Activated CD4-positive, alpha-beta T cell treated with anti-CD3 and anti-CD28 coated beads for 36 hours (primary cell): ENCODE measurements around the gene GRP. TPM values are rescaled to one million over a fixed set of nuclear protein-coding genes. Genes with fewer than 3 reads are reported as not detected.

Experiments
- ATAC-seq: fragments of 200-7000 bp; cut with Tn5 transposase; one replicate; pipeline ENCODE4 v1.10.0; 2021; ENCODE audit warnings: mild to moderate bottlenecking, moderate library complexity
- CTCF ChIA-PET: fragments of 350-600 bp; sonication (Branson Sonifier 250); formaldehyde crosslinking; loops from one replicate; lab custom pipeline; 2021; ENCODE audit warnings: antibody characterized with exemption; lab: Charles Lee
- POLR2A ChIA-PET: fragments of 350-600 bp; sonication (Branson Sonifier 250); formaldehyde crosslinking; loops from one replicate; lab custom pipeline; 2021; ENCODE audit warnings: antibody characterized with exemption, inconsistent platforms; lab: Charles Lee
- DNase-seq: peaks from one replicate; pipeline ENCODE4 v3.0.0-alpha.2; 2020
- H3K27ac Mint-ChIP-seq: one replicate; pipeline ENCODE4 v1.8.0; 2021; ENCODE audit warnings: mixed read lengths
- H3K27me3 Mint-ChIP-seq: one replicate; pipeline ENCODE4 v1.8.0; 2021; ENCODE audit warnings: mixed read lengths
- H3K36me3 Mint-ChIP-seq: one replicate; pipeline ENCODE4 v1.8.0; 2021; ENCODE audit warnings: low read depth, mixed read lengths
- H3K4me1 Mint-ChIP-seq: one replicate; pipeline ENCODE4 v1.8.0; 2021; ENCODE audit warnings: mixed read lengths
- H3K4me3 Mint-ChIP-seq: one replicate; pipeline ENCODE4 v1.8.0; 2021; ENCODE audit warnings: mild to moderate bottlenecking, moderate library complexity, mixed read lengths
- H3K9me3 Mint-ChIP-seq: one replicate; pipeline ENCODE4 v1.8.0; 2021; ENCODE audit warnings: low read depth, mixed read lengths
- intact Hi-C, 2 experiments: fragments of 100-400 bp; cut with DNase I in 1 of 2; cut with micrococcal nuclease in 1 of 2; formaldehyde crosslinking; loops; one replicate each; pipeline versions ENCODE4 v1.14.2 to v1.15.1; 2022 to 2024; cut with DNase I, micrococcal nuclease
- total RNA-seq, 2 experiments: library from RNA; stranded (reverse); gene quantifications; one replicate each; pipeline ENCODE4 v1.2.3, GENCODE V29; 2021

Gene GRP
- total RNA-seq, 2 experiments from 2014 or later, result not detected

DNA sequence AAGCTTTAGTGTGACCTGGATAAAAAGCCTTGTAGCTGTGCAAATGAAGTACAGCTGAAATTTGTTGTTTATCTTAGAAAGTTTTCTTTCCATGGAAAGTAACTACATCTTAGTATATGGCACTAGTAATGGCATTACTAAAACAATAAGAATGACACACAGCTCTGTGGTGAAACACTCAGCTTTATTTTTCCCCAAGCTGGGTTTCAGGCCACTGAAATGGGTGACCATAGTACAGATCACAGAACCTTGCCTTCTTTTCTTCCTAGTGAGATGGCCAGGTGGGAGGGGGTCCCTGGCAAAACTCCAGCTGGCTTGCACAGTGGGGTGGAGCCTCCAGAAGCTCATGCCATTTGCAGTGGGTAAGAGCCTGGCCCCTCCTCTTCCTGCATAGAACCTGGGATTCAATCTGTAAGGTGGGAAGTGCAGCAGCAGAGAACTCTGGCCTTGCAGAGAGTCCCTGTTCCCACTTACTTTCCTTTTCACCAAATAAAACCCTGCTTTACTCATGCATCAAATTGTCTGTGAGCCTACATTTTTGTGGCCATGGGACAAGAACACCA, 17.6 kb upstream of the GRP start:
- POLR2A ChIA-PET, result no interaction called here
- Mint-ChIP-seq H3K4me1 (no peaks in the 10 kb centered on the region), H3K9me3 (no peaks in the 10 kb centered on the region), H3K27ac (no peak overlapping the region), H3K27me3 (peaks cover 20% of the 10 kb centered on the region), H3K36me3 (no peaks in the 10 kb centered on the region), H3K4me3 (no peak overlapping the region)
- CTCF ChIA-PET, result interaction anchor here (1.0 to 1.3 kb wide), 5 partner anchors 10 to 201 kb away, joined by 3 read pairs; no protein-coding TSS in a partner anchor
- ATAC-seq, result peak; percentile 55
- DNase-seq, result no peak
- intact Hi-C loops, result no loop called here

DNA sequence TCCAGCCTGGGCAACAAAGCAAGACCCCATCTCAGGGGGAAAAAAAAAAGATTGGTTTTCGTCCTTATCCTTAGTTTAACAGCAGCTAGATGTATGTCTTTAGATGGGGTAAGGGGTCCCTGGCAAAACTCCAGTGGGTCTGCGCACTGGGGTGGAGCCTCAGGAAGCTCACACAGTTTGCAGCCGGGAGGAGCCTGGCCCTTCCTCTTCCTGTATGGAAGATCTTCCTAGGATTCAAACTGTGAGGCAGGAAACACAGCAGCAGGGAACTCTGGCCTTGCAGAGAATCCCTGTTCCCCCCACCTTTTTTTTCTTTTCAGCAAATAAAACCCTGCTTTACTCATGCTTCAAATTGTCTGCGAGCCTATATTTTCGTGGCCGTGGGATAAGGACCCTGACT, 12.5 kb upstream of the GRP start:
- DNase-seq (no peak), ATAC-seq (no peak)
- H3K9me3 Mint-ChIP-seq, result no peaks in the 10 kb centered on the region
- intact Hi-C loops, result no loop called here
- H3K4me3 Mint-ChIP-seq, result no peak overlapping the region
- ChIA-PET CTCF (interaction anchor here (0.8 kb wide), 1 partner anchor 195 kb away, joined by 3 read pairs; no protein-coding TSS in a partner anchor), POLR2A (no interaction called here)
- H3K4me1 Mint-ChIP-seq, result no peaks in the 10 kb centered on the region
- H3K27me3 Mint-ChIP-seq, result peaks cover 16% of the 10 kb centered on the region
- H3K36me3 Mint-ChIP-seq, result no peaks in the 10 kb centered on the region
- no peak overlapping the region for H3K27ac Mint-ChIP-seq

DNA sequence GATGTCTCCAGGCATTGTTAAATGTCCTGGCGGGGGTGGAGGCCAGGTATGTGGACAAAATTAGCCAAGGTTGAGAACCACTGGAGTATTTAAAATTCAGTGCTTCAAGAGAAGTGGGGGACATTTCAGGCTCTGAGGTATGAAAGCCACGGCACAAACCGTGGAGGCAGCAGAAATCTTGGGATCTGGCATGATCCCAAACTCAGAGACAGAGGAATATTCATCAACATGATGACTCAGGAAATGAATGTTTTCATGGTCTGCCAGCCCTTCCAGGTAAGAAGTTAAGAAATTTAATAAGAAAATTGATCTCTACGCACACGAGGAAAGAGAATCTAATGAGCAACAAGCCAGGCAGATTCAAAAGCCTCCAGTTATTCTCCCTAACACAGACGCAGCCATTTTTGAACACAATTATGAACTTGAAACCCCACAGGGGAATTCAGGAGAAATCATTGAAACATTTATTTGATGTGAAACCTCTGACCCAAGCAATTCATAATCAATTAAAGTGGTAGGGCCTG, 11.3 kb upstream of the GRP start:
- no peak overlapping the region for H3K4me3 Mint-ChIP-seq
- CTCF ChIA-PET, result no interaction called here
- no peaks in the 10 kb centered on the region for H3K9me3 Mint-ChIP-seq
- H3K36me3 Mint-ChIP-seq, result no peaks in the 10 kb centered on the region
- H3K27ac Mint-ChIP-seq, result no peak overlapping the region
- H3K4me1 Mint-ChIP-seq, result no peaks in the 10 kb centered on the region
- ATAC-seq (no peak), DNase-seq (no peak)
- H3K27me3 Mint-ChIP-seq, result peaks cover 12% of the 10 kb centered on the region
- POLR2A ChIA-PET, result no interaction called here
- intact Hi-C loops, result no loop called here

DNA sequence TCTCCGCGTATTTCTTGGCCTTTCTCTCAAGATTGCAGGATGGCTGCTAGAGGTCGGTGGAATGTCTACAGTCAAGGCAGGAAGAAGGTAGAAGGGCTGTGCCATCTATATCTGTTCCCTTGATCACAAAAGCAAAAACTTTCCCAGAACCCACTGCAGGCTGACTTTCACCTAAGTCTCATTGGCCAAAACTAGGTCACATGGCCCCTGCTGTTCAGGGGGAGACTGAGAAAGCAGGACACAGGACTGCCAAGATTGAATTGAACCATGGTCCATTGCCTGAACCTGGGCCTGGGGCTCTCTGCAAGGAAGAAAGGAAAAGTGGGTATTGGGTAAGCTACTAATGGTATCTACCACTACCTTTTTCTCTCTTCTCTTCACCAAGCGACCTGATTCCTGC, 9.7 kb upstream of the GRP start:
- no peak overlapping the region for H3K27ac Mint-ChIP-seq
- H3K36me3 Mint-ChIP-seq, result no peaks in the 10 kb centered on the region
- DNase-seq (no peak), ATAC-seq (no peak)
- CTCF ChIA-PET, result no interaction called here
- intact Hi-C loops, result no loop called here
- POLR2A ChIA-PET, result no interaction called here
- H3K4me3 Mint-ChIP-seq, result no peak overlapping the region
- H3K4me1 Mint-ChIP-seq, result no peaks in the 10 kb centered on the region
- H3K27me3 Mint-ChIP-seq, result peaks cover 21% of the 10 kb centered on the region
- H3K9me3 Mint-ChIP-seq, result no peaks in the 10 kb centered on the region

DNA sequence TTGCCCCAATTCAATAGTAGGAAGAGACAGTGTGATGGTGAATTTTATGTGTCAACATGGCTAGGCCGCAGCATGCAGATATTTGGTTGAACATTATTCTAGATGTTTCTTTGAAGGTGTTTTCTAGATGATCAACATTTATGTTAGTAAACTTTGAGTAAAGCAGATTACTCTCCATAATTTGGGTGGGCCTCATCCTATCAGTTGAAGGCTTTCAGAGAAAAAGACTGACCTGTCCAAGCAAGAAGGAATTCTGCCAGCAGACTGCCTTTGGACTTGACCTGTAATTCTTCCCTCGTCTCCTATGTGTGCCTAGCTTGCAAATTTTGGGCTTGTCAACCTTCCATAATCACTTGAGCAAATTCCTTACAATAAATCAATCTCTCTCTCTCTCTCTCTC, 8.3 kb upstream of the GRP start:
- no peaks in the 10 kb centered on the region for H3K4me1 Mint-ChIP-seq
- no peak overlapping the region for H3K4me3 Mint-ChIP-seq
- H3K27ac Mint-ChIP-seq, result no peak overlapping the region
- intact Hi-C loops, result no loop called here
- H3K36me3 Mint-ChIP-seq, result no peaks in the 10 kb centered on the region
- ChIA-PET CTCF (no interaction called here), POLR2A (no interaction called here)
- H3K27me3 Mint-ChIP-seq, result peaks cover 29% of the 10 kb centered on the region
- ATAC-seq (no peak), DNase-seq (no peak)
- H3K9me3 Mint-ChIP-seq, result no peaks in the 10 kb centered on the region

DNA sequence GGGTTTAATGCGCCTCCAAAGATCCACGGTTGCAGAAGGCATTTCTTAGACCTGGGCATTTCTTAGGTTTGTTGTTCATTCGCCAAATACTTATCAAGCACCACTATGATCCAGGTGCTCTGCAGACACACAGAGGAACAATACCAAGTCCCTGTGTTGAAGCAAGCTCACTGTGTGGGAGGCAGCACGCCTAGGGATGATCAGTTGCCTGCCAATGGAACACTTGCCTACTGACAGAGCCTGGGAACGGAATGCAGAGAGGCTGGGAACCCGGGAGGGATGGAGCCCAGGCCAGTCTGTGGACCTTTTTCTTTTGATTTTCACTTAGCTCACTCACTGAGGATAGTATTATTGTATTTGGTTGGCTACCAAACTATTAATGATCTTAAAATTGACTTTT, 1.9 kb upstream of the GRP start:
- DNase-seq (no peak), ATAC-seq (no peak)
- Mint-ChIP-seq H3K36me3 (no peaks in the 10 kb centered on the region), H3K27ac (no peak overlapping the region), H3K4me3 (no peak overlapping the region), H3K27me3 (peaks cover 63% of the 10 kb centered on the region), H3K9me3 (no peaks in the 10 kb centered on the region), H3K4me1 (peaks cover 11% of the 10 kb centered on the region)
- CTCF ChIA-PET, result no interaction called here
- POLR2A ChIA-PET, result no interaction called here
- intact Hi-C loops, result no loop called here

DNA sequence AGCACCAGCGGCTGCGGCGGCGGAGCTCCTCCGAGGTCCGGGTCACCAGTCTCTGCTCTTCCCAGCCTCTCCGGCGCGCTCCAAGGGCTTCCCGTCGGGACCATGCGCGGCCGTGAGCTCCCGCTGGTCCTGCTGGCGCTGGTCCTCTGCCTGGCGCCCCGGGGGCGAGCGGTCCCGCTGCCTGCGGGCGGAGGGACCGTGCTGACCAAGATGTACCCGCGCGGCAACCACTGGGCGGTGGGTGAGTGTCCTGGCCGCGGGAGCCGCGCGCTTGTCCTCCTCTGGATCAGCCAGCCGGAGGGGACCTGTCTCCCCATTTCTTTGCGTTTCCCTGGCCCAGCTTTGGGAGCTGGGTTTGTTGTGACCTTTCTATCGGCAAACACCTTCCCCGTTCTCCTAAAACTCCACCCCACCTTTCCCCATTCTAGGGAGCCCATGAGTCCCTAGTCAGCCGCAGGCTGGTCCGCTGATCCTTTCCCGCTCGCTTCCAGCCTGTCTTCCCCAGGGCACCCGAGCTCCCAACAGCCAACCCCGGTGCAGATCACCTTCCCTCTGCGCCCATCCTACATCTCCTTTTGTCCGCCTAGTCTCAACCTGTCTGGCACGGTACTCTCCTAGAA, 316 bp downstream of the GRP start:
- ChIA-PET POLR2A (no interaction called here), CTCF (no interaction called here)
- Mint-ChIP-seq H3K36me3 (no peaks in the 10 kb centered on the region), H3K4me3 (no peak overlapping the region), H3K27ac (no peak overlapping the region), H3K9me3 (no peaks in the 10 kb centered on the region), H3K4me1 (peaks cover 11% of the 10 kb centered on the region), H3K27me3 (peaks cover 59% of the 10 kb centered on the region)
- intact Hi-C loops, result loop anchor here in 1 of 2 experiments (2.0 kb wide), 1 partner anchor 135 kb away; no protein-coding TSS in a partner anchor
- DNase-seq (no peak), ATAC-seq (no peak)

DNA sequence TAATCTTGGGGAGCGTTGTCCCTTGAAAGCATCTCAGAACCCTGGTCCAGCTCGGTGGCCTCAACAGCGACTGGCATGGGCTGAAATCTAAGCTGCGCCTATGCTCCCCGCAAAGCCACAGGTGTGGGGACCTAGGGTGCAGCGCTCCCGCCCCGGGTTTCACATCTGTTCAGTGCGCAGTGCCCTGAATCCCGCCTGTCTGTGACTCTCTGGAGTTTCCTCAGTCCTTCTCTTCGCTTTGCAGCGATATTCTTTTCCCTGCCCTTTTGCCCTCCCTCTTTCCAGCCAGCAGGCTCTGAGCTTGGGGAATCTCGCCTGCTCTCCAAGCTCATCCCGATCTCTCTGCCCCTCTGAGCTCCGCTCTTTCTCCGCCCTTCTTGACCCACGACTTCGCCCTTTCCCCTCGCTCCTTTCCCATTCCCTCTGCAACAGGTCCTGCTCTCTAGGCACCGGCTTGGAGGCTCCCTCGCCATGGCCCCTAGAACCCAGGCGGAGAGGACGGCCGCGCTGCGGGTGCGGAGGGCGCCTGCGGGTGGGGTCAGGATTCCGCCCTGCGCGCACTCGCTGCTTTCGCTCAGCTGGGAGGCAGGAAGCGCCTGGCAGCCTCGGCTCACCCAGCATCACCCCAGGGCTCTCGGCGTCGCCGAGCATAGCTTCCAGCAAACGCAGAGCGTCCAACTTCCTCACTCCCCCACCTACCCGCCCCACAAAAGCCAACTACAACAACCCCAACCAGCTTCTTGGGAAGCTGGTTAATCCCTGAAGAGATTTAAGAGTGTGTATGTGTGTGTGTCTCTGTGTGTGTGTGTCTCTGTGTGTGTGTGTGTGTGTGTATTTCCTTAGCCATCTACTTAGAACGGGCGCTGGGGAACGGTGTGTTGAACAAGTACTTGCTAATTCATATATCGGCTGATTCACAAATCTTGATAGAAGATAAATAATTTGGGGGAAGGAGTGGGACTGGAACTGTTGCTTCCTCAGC, 1.1 kb downstream of the GRP start:
- DNase-seq, result peak; percentile 17
- ATAC-seq, result no peak
- intact Hi-C loops, result loop anchor here in 1 of 2 experiments (2.0 kb wide), 1 partner anchor 136 kb away; no protein-coding TSS in a partner anchor
- peaks cover 11% of the 10 kb centered on the region for H3K4me1 Mint-ChIP-seq
- no peak overlapping the region for H3K27ac Mint-ChIP-seq
- CTCF ChIA-PET, result interaction anchor here (0.6 to 2.1 kb wide), 4 partner anchors 9 to 930 kb away, joined by 3 to 15 read pairs (median 4); no protein-coding TSS in a partner anchor
- H3K4me3 Mint-ChIP-seq, result no peak overlapping the region
- H3K9me3 Mint-ChIP-seq, result no peaks in the 10 kb centered on the region
- no peaks in the 10 kb centered on the region for H3K36me3 Mint-ChIP-seq
- POLR2A ChIA-PET, result no interaction called here
- H3K27me3 Mint-ChIP-seq, result peaks cover 59% of the 10 kb centered on the region

DNA sequence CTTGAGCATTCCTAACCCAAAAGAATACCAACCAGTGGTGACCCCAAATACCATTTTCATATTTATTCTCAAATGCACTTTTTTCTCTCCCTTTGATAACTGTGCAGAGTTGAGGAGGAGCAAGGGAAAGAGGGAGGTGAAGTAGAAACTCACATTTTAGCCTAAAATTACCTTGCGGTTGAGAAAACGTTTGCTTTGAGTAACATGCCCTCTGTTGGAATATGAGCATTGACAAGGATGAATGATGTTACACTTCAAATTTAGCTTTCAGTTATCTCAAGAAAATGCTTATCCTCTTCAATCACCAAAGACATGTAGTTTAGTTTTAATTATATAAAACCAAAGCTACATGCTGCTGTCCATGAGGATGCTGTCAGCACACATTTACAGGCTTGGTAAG, 2.4 kb downstream of the GRP start:
- Mint-ChIP-seq H3K4me3 (no peak overlapping the region), H3K27me3 (peaks cover 59% of the 10 kb centered on the region), H3K36me3 (no peaks in the 10 kb centered on the region), H3K9me3 (no peaks in the 10 kb centered on the region), H3K27ac (no peak overlapping the region), H3K4me1 (peaks cover 11% of the 10 kb centered on the region)
- ChIA-PET POLR2A (interaction anchor here (0.7 kb wide), 1 partner anchor 17 kb away, joined by 3 read pairs; no protein-coding TSS in a partner anchor), CTCF (interaction anchor here (0.6 to 2.1 kb wide), 6 partner anchors 20 to 475 kb away, joined by 3 to 15 read pairs (median 4); partner anchors contain the start of gene CCBE1)
- DNase-seq (no peak), ATAC-seq (no peak)
- intact Hi-C loops, result loop anchor here in 1 of 2 experiments (1.0 kb wide), 1 partner anchor 138 kb away; no protein-coding TSS in a partner anchor

DNA sequence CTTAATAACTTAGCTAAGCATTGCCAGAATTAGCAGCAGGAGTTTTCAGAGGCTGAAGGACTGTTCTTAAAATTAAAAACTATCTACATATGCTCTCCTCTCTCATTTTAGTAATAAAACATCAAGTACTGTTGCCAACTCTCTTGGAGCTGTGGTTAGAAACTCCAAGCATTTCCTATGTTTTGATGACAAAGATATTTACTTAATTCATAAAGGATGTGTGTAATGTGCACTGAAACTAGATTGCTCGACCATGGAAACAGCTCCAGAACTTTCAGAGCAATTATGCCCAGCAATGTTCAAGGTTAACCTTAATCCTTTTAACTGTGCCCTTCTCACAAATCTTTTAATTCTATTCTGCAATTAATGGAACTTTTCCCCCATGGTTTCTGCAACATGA, 8.4 kb downstream of the GRP start:
- ATAC-seq, result no peak
- peaks cover 38% of the 10 kb centered on the region for H3K27me3 Mint-ChIP-seq
- H3K4me3 Mint-ChIP-seq, result no peak overlapping the region
- POLR2A ChIA-PET, result interaction anchor here (0.8 kb wide), 1 partner anchor 38 kb away, joined by 3 read pairs; no protein-coding TSS in a partner anchor
- CTCF ChIA-PET, result interaction anchor here (1.1 to 2.2 kb wide), 3 partner anchors 23 to 148 kb away, joined by 3 to 7 read pairs (median 3); no protein-coding TSS in a partner anchor
- H3K4me1 Mint-ChIP-seq, result no peaks in the 10 kb centered on the region
- no peaks in the 10 kb centered on the region for H3K36me3 Mint-ChIP-seq
- intact Hi-C loops, result no loop called here
- H3K9me3 Mint-ChIP-seq, result no peaks in the 10 kb centered on the region
- H3K27ac Mint-ChIP-seq, result no peak overlapping the region
- DNase-seq, result no peak

DNA sequence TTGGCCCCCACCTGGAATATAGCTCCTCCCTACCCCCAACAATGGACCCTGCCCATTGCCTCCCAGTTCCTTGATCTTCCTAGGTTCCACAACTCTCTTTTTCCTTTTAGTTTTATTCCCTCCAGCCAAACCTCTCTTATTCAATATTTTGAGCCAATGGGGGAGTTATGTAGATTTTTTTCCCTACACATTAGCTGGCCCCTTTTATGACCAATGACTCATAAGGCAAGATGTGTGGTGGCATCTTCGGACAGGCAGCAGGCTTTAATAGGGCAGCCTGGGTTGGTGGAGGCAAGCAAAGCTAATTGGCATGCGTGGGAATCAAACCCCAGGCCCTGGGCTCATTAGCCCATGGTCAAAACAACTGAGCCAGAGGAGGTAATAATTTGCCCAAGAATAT, 9.2 kb downstream of the GRP start:
- intact Hi-C loops, result no loop called here
- no peak for DNase-seq
- H3K27ac Mint-ChIP-seq, result no peak overlapping the region
- H3K36me3 Mint-ChIP-seq, result no peaks in the 10 kb centered on the region
- H3K27me3 Mint-ChIP-seq, result peaks cover 35% of the 10 kb centered on the region
- CTCF ChIA-PET, result interaction anchor here (0.8 to 2.4 kb wide), 6 partner anchors 8 to 173 kb away, joined by 3 to 7 read pairs (median 3); no protein-coding TSS in a partner anchor
- ATAC-seq, result no peak
- POLR2A ChIA-PET, result no interaction called here
- H3K9me3 Mint-ChIP-seq, result no peaks in the 10 kb centered on the region
- H3K4me3 Mint-ChIP-seq, result no peak overlapping the region
- H3K4me1 Mint-ChIP-seq, result no peaks in the 10 kb centered on the region
